ENCODE results near the gene CDKAL1. TPM values are rescaled to one million over a fixed set of nuclear protein-coding genes. Genes with fewer than 3 reads are reported as not detected.
A peak's percentile ranks its signal among the peaks of the same experiment; 100 is the strongest.
"Not testable (repeated sequence)": the region's sequence is repeated elsewhere in the genome, so short reads cannot be mapped to it uniquely, and the experiment has no call there.

The CDKAL1 gene
- total RNA-seq, 1 donor from 2014 or later = 47.6 TPM

GRCh38 chr6:21228411-21228810 lies 694.2 kb downstream of the CDKAL1 start:
- no peak for DNase-seq

- DNase-seq = no peak
Measured at GRCh38 chr6:21228876-21229460, 694.7 kb downstream of the CDKAL1 start.

DNA sequence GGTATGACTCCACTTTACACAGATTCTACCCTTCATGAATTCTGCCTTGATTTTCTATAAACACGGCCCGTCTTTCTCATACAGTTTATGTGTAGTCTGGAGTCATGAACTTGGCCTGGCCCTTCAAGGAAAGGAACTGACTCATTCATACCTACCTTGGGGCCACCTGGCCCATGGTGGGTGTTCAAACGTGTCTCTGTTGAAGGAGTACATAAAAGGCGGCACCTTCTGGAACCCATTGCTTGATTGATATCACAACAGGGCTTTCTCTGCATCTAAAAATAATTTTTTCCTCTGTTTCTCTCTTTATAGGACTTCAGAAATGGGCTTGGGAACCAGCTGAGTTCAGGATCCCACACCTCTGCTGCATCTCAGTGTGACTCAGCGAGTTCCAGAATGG lies 696.3 kb downstream of the CDKAL1 start:
- DNase-seq = no peak

DNA sequence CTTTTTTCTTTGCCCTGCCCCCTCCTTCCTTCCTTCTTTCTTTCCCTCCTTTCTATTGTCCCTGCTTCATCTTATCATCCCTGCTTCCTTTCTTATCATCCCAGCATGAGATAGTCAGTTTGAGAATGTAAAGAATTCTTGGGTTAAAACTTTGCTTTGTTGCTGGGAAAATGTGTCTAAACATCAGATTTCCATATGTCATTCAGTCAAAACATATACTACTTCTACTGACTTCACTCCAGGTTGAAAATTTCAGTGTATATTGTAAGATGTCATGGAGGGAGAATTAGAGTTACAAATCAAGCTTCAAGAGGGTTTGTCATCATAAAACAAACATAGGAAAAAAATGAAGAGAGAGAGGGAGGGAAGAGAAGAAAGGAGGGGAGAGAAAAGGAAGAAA lies 700.9 kb downstream of the CDKAL1 start:
- no peak for DNase-seq

GRCh38 chr6:21238208-21238607 lies 704.0 kb downstream of the CDKAL1 start:
- no peak for DNase-seq

DNA sequence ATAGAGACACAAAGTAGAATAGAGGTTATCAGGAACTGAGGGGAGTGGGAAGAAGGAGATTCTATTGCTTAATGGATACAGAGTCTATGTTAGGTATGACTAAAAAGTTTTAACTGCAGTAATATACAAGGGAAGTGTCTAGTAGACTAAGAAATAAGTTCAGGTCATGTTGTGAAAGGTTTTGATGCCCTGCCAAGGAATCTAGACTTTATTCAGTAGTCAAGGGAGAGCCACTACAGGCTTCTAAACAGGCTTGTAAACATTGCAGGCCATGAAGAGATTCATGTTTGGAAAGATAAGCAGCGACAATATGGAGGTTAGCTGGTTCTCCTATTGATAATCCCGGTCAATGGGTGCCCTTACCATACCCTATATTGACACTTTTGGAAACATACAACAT lies 706.5 kb downstream of the CDKAL1 start:
- DNase-seq = no peak

GRCh38 chr6:21241231-21242130 lies 707.2 kb downstream of the CDKAL1 start:
- no peak for DNase-seq

- DNase-seq = no peak
Measured at GRCh38 chr6:21244897-21245470, 710.7 kb downstream of the CDKAL1 start.

- DNase-seq = no peak
Measured at GRCh38 chr6:21245488-21245887, 711.2 kb downstream of the CDKAL1 start.

DNA sequence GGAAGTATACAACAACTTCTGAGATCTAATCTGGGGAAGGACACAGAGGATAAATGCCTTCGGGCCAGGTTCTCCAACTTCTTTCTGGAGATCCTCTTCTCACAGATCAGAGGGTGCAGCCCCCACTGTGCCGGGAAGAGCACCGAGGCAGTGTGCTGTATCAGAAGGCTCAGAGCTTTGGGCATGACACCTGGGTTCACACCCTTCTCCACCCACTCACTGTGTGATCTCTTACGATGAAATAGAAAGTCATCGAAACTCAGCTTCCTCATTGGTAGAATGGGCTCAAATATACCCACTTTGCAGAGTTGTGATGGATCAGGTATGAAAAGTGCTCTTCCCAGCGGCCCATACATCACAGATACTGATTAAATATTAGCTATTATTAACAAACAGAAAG lies 711.8 kb downstream of the CDKAL1 start:
- DNase-seq = no peak

- DNase-seq = not testable (repeated sequence)
Measured at GRCh38 chr6:21254460-21254859, 720.2 kb downstream of the CDKAL1 start.

- DNase-seq = no peak
Measured at GRCh38 chr6:21256197-21256596, 721.9 kb downstream of the CDKAL1 start.

DNA sequence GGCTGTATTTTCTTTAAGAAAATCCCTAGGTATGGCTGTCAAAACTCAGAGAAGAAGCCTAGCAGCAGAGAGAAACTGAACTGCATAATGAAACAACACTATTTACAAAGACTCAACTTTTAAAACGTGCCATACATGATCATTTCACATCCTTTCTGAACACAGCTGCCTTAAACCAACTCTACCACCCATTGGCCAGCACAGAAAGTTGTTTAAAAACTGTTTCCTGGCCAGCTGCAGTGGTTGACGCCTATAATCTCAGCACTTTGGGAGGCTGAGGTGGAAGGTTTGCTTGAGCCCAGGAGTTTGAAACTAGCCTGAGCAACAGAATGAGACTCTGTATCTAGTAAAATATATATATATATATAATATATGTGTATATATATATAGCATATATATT lies 722.9 kb downstream of the CDKAL1 start:
- no peak for DNase-seq

DNA sequence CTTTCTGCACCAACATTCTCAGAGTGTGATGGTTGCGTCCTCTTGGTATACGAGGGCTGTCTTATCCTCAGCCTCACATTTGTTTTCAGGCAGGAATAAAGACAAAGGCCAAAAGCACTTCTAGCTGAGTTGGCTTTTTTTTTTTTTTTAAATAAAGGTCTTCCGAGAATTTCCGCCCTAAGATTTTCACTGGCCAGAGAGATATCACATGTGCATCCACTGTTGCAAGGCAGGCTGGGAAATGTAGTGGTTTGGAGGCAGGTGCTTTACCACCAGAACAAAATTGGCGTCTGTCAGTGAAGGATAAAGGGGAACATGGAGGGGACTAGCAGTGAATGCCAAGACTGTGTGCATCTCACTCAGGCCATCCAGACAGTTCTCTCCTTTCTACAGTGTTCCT lies 724.4 kb downstream of the CDKAL1 start:
- no peak for DNase-seq

- DNase-seq = no peak
Measured at GRCh38 chr6:21259660-21260059, 725.4 kb downstream of the CDKAL1 start.

DNA sequence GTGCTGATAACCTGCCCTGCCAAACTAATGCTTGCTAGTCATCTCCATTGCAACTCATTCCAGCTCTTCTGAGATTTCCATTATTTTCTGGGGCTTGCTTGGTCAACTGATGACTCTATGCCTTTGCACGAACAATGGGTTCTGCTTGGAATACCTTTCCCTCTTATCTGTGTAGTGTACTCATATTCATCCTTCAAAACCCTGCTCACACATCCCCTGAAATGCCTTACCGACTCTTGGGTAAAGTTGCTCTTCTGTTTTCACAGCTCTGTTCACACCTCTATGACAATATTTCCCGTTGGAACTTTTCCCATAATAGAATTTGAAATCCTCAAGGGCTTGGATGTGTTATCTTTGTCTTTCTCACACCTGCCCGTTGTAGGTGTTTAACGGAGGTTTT lies 728.2 kb downstream of the CDKAL1 start:
- no peak for DNase-seq

DNA sequence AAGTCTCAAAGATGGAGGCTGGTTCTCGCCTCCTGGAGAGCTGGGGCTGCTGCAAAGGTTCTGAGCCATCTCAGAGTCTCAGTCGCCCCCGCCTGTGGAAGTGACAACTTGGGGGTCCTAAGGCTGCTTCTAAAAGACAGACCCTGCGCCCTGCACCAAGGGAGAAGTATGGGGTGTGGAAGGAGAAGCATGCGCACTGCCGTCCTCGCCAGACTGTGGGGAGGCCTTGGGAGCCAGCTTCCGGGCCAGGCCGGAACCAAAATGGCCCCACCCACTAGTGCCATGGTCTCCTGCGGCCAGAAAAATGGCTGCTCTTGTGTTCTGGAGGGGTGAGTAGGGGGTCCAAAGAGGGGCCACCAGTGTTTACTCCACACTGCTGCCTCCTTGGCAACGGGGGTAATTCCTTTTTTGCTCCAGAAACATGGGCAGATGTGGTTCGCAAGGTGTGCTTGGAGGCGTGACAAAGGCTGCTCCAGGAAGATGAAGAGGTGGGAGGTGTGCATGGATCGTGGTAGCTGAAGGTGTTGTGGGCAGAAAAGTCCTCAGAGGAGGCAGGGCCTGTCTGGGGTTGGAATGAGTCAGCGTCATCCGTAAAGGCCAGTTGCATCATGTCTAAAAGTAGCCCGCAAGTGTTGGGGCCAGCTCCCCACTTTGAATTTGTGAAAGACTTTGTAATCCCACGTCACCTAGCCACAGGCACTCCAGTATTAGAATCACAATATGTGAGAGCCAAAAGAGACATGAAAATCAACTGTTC lies 729.5 kb downstream of the CDKAL1 start:
- DNase-seq = peak; percentile 18

DNA sequence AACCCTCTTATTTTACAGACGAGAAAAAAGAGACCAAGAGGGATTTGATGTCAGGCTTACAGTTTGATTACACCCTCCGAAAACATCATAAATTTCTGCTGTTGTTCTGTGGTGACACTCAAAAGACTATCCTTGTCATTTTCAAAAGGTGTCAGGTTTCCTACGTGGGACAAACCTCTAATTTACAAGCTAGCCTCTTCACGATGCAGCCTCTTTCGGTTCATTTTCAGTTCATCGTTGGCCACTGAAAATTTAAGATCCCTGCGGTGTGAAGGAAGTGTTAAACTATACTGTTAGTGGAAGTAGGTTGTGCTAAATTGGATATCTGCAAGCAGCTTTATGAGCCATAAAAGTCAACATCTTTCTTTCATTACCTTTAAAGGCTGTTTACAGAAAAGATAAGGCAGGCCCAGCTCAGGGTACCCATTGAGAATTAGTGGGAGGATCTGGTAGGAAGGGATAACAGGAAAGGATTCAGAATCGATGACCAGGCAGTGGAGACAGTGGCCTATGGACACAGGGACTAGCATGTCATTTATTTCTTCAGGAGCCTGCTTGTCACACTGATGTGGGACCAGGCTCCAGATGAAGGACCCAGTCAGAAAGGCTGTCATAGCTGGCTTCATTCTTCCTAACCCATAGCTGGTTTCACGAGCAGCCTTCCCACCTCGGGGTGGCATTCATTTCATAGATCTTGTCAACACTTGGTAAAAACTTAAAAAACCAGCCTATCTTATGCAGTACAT lies 730.2 kb downstream of the CDKAL1 start:
- no peak for DNase-seq

GRCh38 chr6:21265034-21265729 lies 730.9 kb downstream of the CDKAL1 start:
- DNase-seq = no peak

DNA sequence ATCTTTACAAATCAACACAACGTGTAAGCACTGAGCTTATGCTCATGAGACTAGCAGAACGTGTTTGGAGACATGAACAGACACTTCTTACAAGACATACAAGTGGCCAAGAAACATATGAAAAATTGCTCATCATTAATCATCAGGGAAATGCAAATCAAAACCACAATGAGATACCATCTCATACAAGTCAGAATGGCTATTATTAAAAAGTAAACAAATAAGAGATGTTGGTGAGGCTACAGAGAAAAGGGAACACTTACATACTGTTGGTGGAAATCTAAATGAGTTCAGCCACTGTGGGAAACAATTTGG lies 731.4 kb downstream of the CDKAL1 start:
- DNase-seq = no peak

GRCh38 chr6:21270636-21271201 lies 736.5 kb downstream of the CDKAL1 start:
- no peak for DNase-seq
